Stimulated activated naive B cell treated with anti-CD40 and anti-IgM and Interleukin-4, amounts not matched to agents 10 μg/mL and 1 μg/mL and 100 μg/mL, for 72 hours (primary cell): Measurements from ENCODE around the gene HINFP.
"Not testable (repeated sequence)": the region's sequence is repeated elsewhere in the genome, so short reads cannot be mapped to it uniquely, and the experiment has no call there.

Source experiments
- ATAC-seq, 2 donors: fragments of 150-1000 bp; cut with Tn5 transposase; replicated peaks; 2 replicates each; pipeline ENCODE4 v1.10.0; 2021; ENCODE audit warnings: moderate library complexity in 1 of 2
- DNase-seq: peaks from one replicate; pipeline ENCODE4 v3.0.0; 2021
- H3K27ac Mint-ChIP-seq: one replicate; pipeline ENCODE4 v1.8.0; 2022; ENCODE audit warnings: mild to moderate bottlenecking, mixed read lengths
- H3K27me3 Mint-ChIP-seq, 2 donors: one replicate each; pipeline ENCODE4 v1.8.0; 2022; ENCODE audit warnings: mixed read lengths in 2 of 2
- H3K36me3 Mint-ChIP-seq, 2 donors: one replicate each; pipeline ENCODE4 v1.8.0; 2022; ENCODE audit warnings: mixed read lengths in 2 of 2, mild to moderate bottlenecking in 1 of 2
- H3K4me1 Mint-ChIP-seq, 2 donors: one replicate each; pipeline ENCODE4 v1.8.0; 2022; ENCODE audit warnings: mixed read lengths in 2 of 2, mild to moderate bottlenecking in 1 of 2
- H3K4me3 Mint-ChIP-seq, 2 donors: one replicate each; pipeline ENCODE4 v1.8.0; 2022; ENCODE audit warnings: mild to moderate bottlenecking in 2 of 2, mixed read lengths in 2 of 2, moderate library complexity in 1 of 2
- H3K9me3 Mint-ChIP-seq, 2 donors: one replicate each; pipeline ENCODE4 v1.8.0; 2022; ENCODE audit warnings: mixed read lengths in 2 of 2, mild to moderate bottlenecking in 1 of 2

The HINFP gene

DNA sequence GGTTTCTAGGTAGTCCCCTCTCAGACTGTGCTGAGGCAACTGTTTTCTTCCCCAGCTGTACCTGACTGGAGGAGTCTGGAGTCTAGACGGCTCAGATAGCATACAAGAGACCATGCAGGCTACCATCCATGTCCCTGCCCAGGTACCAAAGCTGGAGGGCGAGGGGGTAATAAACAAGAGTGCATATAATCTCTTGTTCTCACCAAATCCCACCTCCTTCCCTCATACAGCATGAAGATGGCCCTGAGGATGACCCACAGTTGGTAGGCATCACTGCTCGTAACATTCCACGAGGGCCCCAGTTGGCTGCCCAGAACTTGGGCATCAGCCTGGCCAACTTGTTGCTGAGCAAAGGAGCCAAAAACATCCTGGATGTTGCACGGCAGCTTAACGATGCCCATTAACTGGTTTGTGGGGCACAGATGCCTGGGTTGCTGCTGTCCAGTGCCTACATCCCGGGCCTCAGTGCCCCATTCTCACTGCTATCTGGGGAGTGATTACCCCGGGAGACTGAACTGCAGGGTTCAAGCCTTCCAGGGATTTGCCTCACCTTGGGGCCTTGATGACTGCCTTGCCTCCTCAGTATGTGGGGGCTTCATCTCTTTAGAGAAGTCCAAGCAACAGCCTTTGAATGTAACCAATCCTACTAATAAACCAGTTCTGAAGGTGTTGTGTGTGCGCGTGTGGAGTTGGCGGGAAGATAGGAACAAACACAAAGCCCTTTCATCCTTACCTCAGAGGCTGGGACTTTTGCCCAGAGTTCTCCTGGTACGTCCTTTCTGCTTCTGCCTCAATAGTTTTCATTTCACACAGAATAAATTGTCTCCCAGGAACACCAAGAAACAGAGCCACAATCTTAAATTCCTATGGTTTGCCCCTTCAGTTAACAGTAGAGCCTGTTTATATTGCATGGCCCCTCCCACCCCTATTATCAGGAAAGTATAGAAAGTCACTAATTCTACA is 28.2 kb upstream of the HINFP start:
- ATAC-seq (no peak), DNase-seq (no peak)
- Mint-ChIP-seq H3K9me3 (no peaks in the 10 kb centered on the region), H3K27me3 (no peaks in the 10 kb centered on the region), H3K27ac (peak overlapping the region; percentile 95), H3K36me3 (peaks cover 43 to 54% of the 10 kb centered on the region in 2 donors), H3K4me1 (peaks cover 21 to 61% of the 10 kb centered on the region in 2 donors), H3K4me3 (peak overlapping the region; percentile 93 to 97)

DNA sequence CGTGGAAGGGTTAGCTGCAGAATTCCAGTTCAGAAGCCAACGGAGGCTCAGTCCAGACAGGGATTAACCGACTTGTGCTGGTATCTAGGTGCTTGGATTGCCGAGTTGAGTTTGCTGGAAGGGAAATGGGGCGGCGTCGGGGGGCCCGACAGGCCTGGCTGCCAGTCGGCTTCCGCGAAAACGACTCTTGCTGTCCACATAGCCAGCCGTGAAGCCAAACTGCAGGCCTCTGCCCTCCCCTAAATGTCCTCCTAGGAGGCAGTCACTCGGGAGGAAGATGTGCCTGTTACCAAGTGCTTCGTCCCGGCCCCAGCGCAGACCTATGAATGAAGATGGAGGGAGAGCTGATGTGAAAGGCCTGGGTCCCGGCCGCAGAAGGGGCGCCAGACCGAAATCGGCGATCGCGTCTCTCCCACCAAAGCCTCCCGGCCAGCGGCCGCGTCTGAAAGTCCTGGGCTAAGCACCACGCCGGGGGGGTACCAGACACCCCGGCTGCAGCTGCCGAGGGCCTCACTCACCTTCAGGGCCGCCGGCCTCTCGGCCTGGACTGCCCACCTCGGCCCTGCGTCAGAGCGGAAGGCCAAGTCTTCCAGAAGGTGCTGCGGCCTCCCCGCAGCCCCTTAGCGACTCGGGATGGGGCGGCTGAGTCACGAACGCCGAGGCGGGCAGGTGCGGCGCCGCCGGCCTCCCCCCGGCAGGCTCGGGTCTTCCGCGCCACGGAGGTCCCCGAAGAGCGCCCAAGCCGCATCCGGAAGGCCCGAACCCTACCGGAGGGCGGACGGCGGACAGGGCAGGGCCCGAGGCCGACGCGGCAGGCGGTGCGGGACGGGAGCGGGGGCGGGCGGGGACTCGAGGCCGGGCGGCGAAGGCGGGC is 27.2 kb upstream of the HINFP start:
- Mint-ChIP-seq H3K4me3 (peak overlapping the region; percentile 93 to 97), H3K27me3 (no peaks in the 10 kb centered on the region), H3K36me3 (peaks cover 45 to 57% of the 10 kb centered on the region in 2 donors), H3K4me1 (peaks cover 26 to 59% of the 10 kb centered on the region in 2 donors), H3K27ac (peak overlapping the region; percentile 97), H3K9me3 (no peaks in the 10 kb centered on the region)
- DNase-seq = peak; percentile 43
- ATAC-seq = peak; percentile 20 to 22

DNA sequence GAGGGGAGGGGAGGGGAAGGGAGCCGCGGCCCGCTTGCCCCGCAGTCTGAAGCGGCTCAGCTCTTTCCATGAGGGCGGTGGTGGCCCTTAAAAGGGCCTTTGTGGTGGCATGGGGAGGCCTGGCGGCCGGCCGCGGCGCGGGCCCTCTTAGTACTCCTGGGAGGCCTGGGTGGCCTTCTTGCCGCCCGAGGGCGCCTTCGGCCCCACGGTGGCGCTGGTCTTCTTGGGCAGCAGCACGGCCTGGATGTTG is 26.6 kb upstream of the HINFP start:
- peaks cover 41 to 55% of the 10 kb centered on the region in 2 donors for H3K36me3 Mint-ChIP-seq
- H3K4me1 Mint-ChIP-seq = peaks cover 26 to 61% of the 10 kb centered on the region in 2 donors
- H3K27me3 Mint-ChIP-seq = no peaks in the 10 kb centered on the region
- ATAC-seq (peak; percentile 57 to 61), DNase-seq (peak; percentile 66)
- no peaks in the 10 kb centered on the region for H3K9me3 Mint-ChIP-seq
- peak overlapping the region; percentile 97 for H3K27ac Mint-ChIP-seq
- H3K4me3 Mint-ChIP-seq = peak overlapping the region; percentile 93 to 97

GRCh38 chr11:119095066-119095880 is 26.1 kb upstream of the HINFP start:
- Mint-ChIP-seq H3K27ac (peak overlapping the region; percentile 97), H3K4me1 (peaks cover 30 to 61% of the 10 kb centered on the region in 2 donors), H3K4me3 (peak overlapping the region; percentile 93 to 97), H3K9me3 (no peaks in the 10 kb centered on the region), H3K36me3 (peaks cover 35 to 50% of the 10 kb centered on the region in 2 donors), H3K27me3 (no peaks in the 10 kb centered on the region)
- ATAC-seq (peak; percentile 88 to 92), DNase-seq (peak; percentile 99)

- Mint-ChIP-seq H3K9me3 (no peaks in the 10 kb centered on the region), H3K36me3 (peaks cover 20 to 27% of the 10 kb centered on the region in 2 donors), H3K27ac (no peak overlapping the region), H3K4me1 (peaks cover 25 to 47% of the 10 kb centered on the region in 2 donors), H3K27me3 (no peaks in the 10 kb centered on the region), H3K4me3 (no peak overlapping the region)
- DNase-seq (no peak), ATAC-seq (no peak)
Observed at GRCh38 chr11:119099711-119100110, 21.7 kb upstream of the HINFP start.

- peaks cover 25 to 40% of the 10 kb centered on the region in 2 donors for H3K4me1 Mint-ChIP-seq
- no peaks in the 10 kb centered on the region for H3K27me3 Mint-ChIP-seq
- H3K9me3 Mint-ChIP-seq = no peaks in the 10 kb centered on the region
- peak overlapping the region; percentile 93 to 97 for H3K4me3 Mint-ChIP-seq
- no peak for DNase-seq
- H3K36me3 Mint-ChIP-seq = peaks cover 15 to 23% of the 10 kb centered on the region in 2 donors
- no peak for ATAC-seq
- no peak overlapping the region for H3K27ac Mint-ChIP-seq
Observed at GRCh38 chr11:119100246-119100970, 21.0 kb upstream of the HINFP start.

DNA sequence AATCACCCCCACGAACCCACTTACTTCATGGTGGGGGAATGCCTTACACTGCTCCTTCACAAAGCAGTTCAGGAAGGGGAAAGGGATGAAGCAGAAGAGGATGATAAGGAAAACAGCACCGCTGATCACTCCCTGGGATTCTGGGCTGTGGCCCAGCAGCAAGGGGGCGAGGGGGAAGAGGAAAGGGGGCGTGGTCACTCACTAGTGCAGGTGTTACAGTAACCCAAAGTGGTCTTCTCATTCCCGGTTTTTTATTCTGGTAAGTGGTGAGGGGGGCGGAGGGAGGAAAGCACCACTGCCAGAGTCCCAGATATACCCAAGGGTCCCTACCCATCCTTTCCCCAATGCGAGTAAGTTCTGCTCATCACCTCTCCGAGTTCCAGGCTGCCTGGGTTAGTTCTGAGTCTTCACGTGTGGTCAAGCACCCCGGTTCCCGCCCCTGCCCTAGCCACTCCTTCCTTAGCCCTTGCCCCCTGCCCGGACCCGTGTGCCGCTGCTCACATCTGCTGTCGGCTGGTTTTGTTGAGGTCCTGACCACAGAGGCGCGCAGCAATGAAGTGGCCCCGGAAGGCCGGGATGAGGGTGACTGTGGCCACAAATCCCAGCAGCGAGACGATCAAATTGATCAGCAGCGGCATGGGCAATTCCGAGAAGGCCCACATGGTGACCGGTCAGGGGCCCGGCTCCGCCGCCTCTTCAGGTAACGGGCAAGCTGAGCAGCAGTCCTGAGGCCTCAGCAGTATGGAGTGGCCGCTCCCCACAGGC is 20.2 kb upstream of the HINFP start:
- H3K4me1 Mint-ChIP-seq = peaks cover 26 to 37% of the 10 kb centered on the region in 2 donors
- no peaks in the 10 kb centered on the region for H3K9me3 Mint-ChIP-seq
- no peak for DNase-seq

DNA sequence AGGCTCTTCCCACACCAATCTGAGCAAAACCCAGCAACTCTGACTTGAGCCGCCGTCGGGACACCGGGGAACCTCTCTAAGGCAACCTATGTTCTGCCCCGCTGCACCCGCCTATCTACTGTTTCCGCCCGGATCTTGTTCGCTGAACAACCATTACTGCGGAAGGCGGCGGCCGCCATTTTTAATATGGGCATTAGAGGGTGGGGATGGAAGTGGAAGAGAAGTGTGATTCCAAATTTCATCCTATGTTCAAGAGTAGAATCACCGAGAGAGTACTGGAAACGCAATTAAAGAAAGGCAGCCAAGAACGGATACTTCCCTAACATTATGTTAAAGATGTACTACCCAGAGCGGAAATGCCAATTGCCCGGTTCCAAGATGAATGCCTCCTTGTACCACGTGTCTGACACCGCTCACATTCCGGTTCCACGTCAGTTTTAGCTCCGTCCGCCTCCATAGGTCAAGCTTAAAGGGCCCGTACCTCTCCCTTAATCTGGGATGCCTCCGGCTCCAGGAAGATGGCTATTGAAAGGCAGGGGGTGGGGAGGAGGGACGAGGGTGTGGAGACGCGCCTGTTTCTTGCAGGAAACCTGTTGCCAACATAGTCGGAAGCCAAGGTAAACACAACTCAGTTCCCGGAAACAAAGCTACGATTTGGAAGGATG is 19.5 kb upstream of the HINFP start, which contains the start of gene DPAGT1:
Gene DPAGT1 (minus strand): TSS at position 95 of the 665 bp plus-strand sequence. CDS start 198 bp downstream, outside the sequence.
- ATAC-seq (peak; percentile 89), DNase-seq (peak; percentile 77)

More for the DNA sequence above, 20.2 kb upstream of the HINFP start:
- peak overlapping the region; percentile 98 for H3K27ac Mint-ChIP-seq
- H3K4me3 Mint-ChIP-seq = peak overlapping the region; percentile 93 to 97
- peaks cover 15 to 23% of the 10 kb centered on the region in 2 donors for H3K36me3 Mint-ChIP-seq
- peak; percentile 32 to 34 for ATAC-seq
- no peaks in the 10 kb centered on the region for H3K27me3 Mint-ChIP-seq

GRCh38 chr11:119103161-119103664 is 18.2 kb upstream of the HINFP start:
- H3K4me1 Mint-ChIP-seq = peaks cover 30 to 36% of the 10 kb centered on the region in 2 donors
- peak overlapping the region; percentile 55 to 93 for H3K4me3 Mint-ChIP-seq
- not testable (repeated sequence) for H3K27me3 Mint-ChIP-seq, H3K9me3 Mint-ChIP-seq, ATAC-seq, DNase-seq, H3K36me3 Mint-ChIP-seq
- peak overlapping the region; percentile 20 for H3K27ac Mint-ChIP-seq

More for the DNA sequence above, 19.5 kb upstream of the HINFP start, which contains the start of gene DPAGT1:
- Mint-ChIP-seq H3K4me1 (peaks cover 33 to 38% of the 10 kb centered on the region in 2 donors), H3K36me3 (peaks cover 9 to 18% of the 10 kb centered on the region in 2 donors), H3K4me3 (peak within 1 kb of the TSS; percentile 93 to 97), H3K27me3 (no peaks in the 10 kb centered on the region), H3K27ac (peak within 1 kb of the TSS; percentile 98), H3K9me3 (no peaks in the 10 kb centered on the region)

DNA sequence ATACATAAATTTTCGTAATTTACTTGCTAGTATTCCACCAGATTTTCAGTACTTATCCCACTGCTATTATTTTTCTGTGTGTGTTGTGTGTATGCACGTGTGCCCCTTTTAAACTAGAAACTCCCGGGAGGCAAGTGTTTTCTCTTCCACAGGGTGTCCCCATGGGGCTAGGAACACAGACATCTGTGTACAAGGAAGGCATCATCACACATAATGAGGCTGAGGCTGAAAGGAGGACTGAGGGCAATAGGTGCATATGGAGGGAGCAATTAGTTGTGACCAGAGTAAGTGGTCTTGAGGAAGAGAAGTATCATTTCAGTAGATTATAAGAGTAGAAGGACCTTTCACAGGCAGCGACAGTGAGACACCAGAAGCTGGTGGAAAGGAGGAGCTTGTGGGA is 17.6 kb upstream of the HINFP start:
- H3K36me3 Mint-ChIP-seq = peaks cover 0 to 4% of the 10 kb centered on the region in 2 donors
- H3K4me1 Mint-ChIP-seq = peaks cover 33 to 41% of the 10 kb centered on the region in 2 donors
- H3K4me3 Mint-ChIP-seq = no peak overlapping the region
- ATAC-seq = no peak
- H3K27me3 Mint-ChIP-seq = no peaks in the 10 kb centered on the region
- DNase-seq = no peak
- H3K9me3 Mint-ChIP-seq = no peaks in the 10 kb centered on the region
- H3K27ac Mint-ChIP-seq = no peak overlapping the region

DNA sequence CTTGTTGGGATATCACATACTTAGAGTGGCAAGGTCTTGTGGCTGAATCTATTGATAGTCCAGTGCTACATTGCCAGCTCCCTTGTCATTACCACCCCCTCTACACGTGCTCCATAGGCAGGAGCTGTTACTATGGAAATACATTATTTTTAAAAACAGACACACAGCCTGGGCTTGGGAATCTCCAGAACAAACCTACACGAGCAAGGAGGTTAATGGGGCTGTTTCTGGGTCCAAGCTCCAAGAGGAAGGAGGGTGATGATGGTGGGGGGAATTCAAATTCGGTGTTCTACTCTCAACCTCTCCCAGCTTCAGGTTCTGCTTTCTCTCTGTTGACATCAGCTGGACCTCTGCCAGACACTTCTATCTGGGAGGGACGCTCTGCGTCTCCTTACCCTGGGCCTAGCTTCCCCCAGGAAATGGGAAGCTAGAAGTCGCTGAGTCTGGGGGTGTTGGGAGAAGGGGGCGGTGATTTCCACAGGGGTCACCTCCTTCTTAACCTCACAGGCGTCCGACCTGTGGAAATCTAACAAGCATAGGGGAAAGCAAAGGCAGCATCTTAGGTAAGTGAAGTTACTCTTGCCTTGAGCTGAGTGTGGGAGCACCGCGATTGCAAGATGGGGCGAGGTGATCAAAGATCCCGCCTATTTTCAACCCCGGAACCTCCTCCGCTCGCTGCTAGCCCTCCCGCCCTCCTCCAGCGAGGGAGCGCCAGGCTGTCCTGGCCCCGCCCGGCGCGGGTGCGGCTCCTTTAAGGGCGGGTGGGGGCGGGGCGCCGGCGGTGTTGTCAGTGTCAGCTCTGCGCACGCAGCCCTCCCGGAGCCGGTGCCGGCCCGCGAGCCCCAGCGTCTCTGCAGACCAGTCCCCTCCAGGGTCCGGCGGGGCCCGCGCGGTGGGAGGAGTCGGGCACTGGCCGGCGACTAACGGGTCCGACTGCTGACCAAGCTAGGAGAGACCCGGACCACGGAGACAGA is 14.5 kb upstream of the HINFP start, which contains the start of gene C2CD2L:
Gene C2CD2L (plus strand): TSS at position 781 of the 974 bp plus-strand sequence. CDS start 398 bp downstream, outside the sequence.
- H3K36me3 Mint-ChIP-seq = peaks cover 9 to 18% of the 10 kb centered on the region in 2 donors
- ATAC-seq = peak; percentile 90 to 92
- peak within 1 kb of the TSS; percentile 96 for H3K27ac Mint-ChIP-seq
- DNase-seq = peak; percentile 83
- no peaks in the 10 kb centered on the region for H3K27me3 Mint-ChIP-seq
- no peaks in the 10 kb centered on the region for H3K9me3 Mint-ChIP-seq
- H3K4me3 Mint-ChIP-seq = peak within 1 kb of the TSS; percentile 87 to 96
- H3K4me1 Mint-ChIP-seq = peaks cover 32 to 44% of the 10 kb centered on the region in 2 donors
